Thyroid gland (tissue), 4 donors: ENCODE data around the gene SLC19A1. TPM values are rescaled to one million over a fixed set of nuclear protein-coding genes. Genes with fewer than 3 reads are reported as not detected.

Experiments used
- DNase-seq, 2 donors: peaks; one replicate each; pipeline ENCODE4 v3.0.0-alpha.2; 2019
- H3K27ac ChIP-seq, 3 donors: fragments of 200-600 bp; sonication (generic); 1 replicate in 2 of 3; 2 replicates in 1 of 3; pipeline ENCODE4 v1.5.1; 2016 to 2019; ENCODE audit warnings: mild to moderate bottlenecking in 1 of 3, moderate library complexity in 1 of 3
- H3K27me3 ChIP-seq: fragments of 200-600 bp; sonication (generic); one replicate; pipeline ENCODE4 v1.5.1; 2019
- H3K36me3 ChIP-seq, 2 donors: fragments of 200-600 bp; sonication (generic); one replicate each; pipeline ENCODE4 v1.5.1; 2016 to 2019
- H3K4me1 ChIP-seq, 2 donors: fragments of 200-600 bp; sonication (generic); one replicate each; pipeline ENCODE4 v1.5.1; 2017 to 2019
- H3K4me3 ChIP-seq, 3 donors: fragments of 200-600 bp; sonication (generic); replicated peaks in 1 of 3; 1 replicate in 2 of 3; 2 replicates in 1 of 3; pipeline ENCODE4 v1.5.1; 2016; ENCODE audit warnings: mild to moderate bottlenecking in 1 of 3
- H3K9me3 ChIP-seq: fragments of 200-600 bp; sonication (generic); one replicate; pipeline ENCODE4 v1.5.1; 2017
- POLR2A ChIP-seq, 2 donors: fragments of 450-650 bp; IDR thresholded peaks; one replicate each; pipeline ENCODE4 v1.6.1; 2017; ENCODE audit warnings: antibody characterized with exemption in 2 of 2, mild to moderate bottlenecking in 2 of 2, moderate library complexity in 1 of 2
- WGBS, 2 donors: methylation state at CpG; one replicate each; pipeline ENCODE4 v1.1.5; 2017; 5-methylcytosine and 5-hydroxymethylcytosine counted together
- intact Hi-C: fragments of 100-400 bp; cut with DNase I; formaldehyde crosslinking; loops from one replicate; pipeline ENCODE4 v1.15.1; 2023
- total RNA-seq, 4 donors: library from RNA; depleted of rRNA; stranded (reverse); fragments of >200 nt; gene quantifications; one replicate each; pipeline ENCODE4 v1.2.3, GENCODE V29; 2016
- TF ChIP-seq, protein P1 (sequence below), 6 experiments: fragments of 200-600 bp in 3 of 6; fragments of 450-650 bp in 3 of 6; sonication (generic) in 3 of 6; IDR thresholded peaks; one replicate each; pipeline ENCODE4 v1.5.1; 2016 to 2019; ENCODE audit warnings: antibody characterized with exemption in 6 of 6, mild to moderate bottlenecking in 2 of 6, inconsistent platforms in 1 of 6, moderate library complexity in 1 of 6

The SLC19A1 gene
- total RNA-seq, 4 donors from 2014 or later, result 7.6 to 15.5 (median 12.2) TPM

DNA sequence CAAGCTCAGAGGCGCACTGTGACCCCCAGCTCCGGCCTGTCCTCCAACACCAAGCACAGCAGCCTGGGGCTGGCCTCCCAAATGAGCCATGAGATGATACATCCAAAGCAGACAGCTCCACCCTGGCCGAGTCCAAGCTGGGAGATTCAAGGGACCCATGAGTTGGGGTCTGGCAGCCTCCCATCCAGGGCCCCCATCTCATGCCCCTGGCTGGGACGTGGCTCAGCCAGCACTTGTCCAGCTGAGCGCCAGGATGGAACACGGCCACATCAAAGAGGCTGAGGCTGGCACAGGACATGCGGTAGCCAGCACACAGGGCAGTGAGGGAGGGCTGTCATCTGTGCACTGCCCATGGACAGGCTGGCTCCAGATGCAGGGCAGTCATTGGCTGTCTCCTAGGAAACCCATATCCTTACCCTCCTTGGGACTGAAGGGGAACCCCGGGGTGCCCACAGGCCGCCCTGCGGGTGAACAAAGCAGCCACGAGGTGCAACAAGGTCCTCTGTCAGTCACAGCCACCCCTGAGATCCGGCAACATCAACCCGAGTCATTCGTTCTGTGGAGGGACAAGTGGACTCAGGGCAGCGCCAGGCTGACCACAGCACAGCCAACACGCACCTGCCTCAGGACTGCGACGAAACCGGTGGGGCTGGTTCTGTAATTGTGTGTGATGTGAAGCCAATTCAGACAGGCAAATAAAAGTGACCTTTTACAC lies 29.1 kb downstream of the SLC19A1 start:
- Histone ChIP-seq H3K27me3 (no peaks in the 10 kb centered on the region), H3K4me1 (no peaks in the 10 kb centered on the region), H3K4me3 (no peak overlapping the region), H3K36me3 (peaks cover 8 to 12% of the 10 kb centered on the region in 2 donors), H3K9me3 (no peaks in the 10 kb centered on the region), H3K27ac (no peak overlapping the region)
- intact Hi-C loops, result no loop called here
- 33 to 61% methylated on average over 9 to 12 of the region's 19 CpGs for WGBS, 2 donors
- no peak for TF ChIP-seq POLR2A (IDR thresholded peaks at IDR 0.05)
- TF ChIP-seq, protein P1, sequence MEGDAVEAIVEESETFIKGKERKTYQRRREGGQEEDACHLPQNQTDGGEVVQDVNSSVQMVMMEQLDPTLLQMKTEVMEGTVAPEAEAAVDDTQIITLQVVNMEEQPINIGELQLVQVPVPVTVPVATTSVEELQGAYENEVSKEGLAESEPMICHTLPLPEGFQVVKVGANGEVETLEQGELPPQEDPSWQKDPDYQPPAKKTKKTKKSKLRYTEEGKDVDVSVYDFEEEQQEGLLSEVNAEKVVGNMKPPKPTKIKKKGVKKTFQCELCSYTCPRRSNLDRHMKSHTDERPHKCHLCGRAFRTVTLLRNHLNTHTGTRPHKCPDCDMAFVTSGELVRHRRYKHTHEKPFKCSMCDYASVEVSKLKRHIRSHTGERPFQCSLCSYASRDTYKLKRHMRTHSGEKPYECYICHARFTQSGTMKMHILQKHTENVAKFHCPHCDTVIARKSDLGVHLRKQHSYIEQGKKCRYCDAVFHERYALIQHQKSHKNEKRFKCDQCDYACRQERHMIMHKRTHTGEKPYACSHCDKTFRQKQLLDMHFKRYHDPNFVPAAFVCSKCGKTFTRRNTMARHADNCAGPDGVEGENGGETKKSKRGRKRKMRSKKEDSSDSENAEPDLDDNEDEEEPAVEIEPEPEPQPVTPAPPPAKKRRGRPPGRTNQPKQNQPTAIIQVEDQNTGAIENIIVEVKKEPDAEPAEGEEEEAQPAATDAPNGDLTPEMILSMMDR (IDR thresholded peaks at IDR 0.05), result no peak
- DNase-seq, result peak; percentile 34 to 63

DNA sequence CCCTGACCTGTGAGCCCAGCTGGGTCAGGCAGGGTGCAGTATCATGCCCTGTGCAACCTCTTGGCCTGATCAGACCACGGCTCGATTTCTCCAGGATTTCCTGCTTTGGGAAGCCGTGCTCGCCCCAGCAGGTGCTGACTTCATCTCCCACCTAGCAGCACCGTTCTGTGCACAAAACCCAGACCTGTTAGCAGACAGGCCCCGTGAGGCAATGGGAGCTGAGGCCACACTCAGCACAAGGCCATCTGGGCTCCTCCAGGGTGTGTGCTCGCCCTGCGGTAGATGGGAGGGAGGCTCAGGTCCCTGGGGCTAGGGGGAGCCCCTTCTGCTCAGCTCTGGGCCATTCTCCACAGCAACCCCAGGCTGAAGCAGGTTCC lies 29.6 kb downstream of the SLC19A1 start:
- no peaks in the 10 kb centered on the region for H3K9me3 ChIP-seq
- WGBS, 2 donors, result 88 to 93% methylated on average over 5 to 6 of the region's 8 CpGs
- H3K27me3 ChIP-seq, result no peaks in the 10 kb centered on the region
- intact Hi-C loops, result no loop called here
- no peak overlapping the region for H3K27ac ChIP-seq
- H3K4me3 ChIP-seq, result no peak overlapping the region
- DNase-seq, result no peak
- no peaks in the 10 kb centered on the region for H3K4me1 ChIP-seq
- peaks cover 8 to 12% of the 10 kb centered on the region in 2 donors for H3K36me3 ChIP-seq
- TF ChIP-seq, protein P1 (IDR thresholded peaks at IDR 0.05), result no peak
- TF ChIP-seq POLR2A (IDR thresholded peaks at IDR 0.05), result no peak

DNA sequence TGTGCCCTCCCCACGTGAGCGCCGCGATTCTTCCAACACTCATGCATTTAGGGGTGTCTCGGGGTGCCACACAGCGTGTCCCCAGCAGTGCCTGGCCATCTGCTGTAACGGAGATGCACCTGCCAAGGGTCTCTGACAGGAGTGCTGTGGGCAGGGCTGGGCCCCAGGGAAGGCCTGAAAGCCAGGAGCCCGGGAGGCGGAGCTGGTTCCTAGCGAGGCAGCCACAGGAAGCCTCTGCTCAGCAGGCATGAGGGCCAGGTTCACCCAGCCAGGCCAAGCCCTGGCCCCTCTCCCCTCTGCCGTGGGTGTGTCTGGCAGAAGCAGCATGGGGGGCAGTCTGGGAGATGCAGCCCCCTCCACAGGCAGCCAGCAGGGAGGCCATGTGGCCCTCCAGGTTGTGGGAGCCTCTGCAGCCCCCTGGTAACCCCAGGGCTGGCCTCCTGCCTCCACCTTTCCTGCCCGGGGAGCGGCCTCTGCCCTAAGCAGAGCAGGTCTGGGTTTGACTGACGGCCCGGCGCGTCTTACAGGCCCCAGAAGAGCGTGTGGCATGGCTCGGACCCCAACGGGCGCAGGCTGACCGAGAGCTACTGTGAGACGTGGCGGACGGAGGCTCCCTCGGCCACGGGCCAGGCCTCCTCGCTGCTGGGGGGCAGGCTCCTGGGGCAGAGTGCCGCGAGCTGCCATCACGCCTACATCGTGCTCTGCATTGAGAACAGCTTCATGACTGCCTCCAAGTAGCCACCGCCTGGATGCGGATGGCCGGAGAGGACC lies 30.4 kb downstream of the SLC19A1 start:
- 58 to 89% methylated on average over 9 to 21 of the region's 35 CpGs for WGBS, 2 donors
- intact Hi-C loops, result no loop called here
- TF ChIP-seq, protein P1 (IDR thresholded peaks at IDR 0.05), result no peak
- no peak for TF ChIP-seq POLR2A (IDR thresholded peaks at IDR 0.05)
- H3K9me3 ChIP-seq, result no peaks in the 10 kb centered on the region
- no peak overlapping the region for H3K27ac ChIP-seq
- H3K27me3 ChIP-seq, result no peaks in the 10 kb centered on the region
- no peak overlapping the region for H3K4me3 ChIP-seq
- no peaks in the 10 kb centered on the region for H3K4me1 ChIP-seq
- DNase-seq, result no peak
- peaks cover 8 to 12% of the 10 kb centered on the region in 2 donors for H3K36me3 ChIP-seq

DNA sequence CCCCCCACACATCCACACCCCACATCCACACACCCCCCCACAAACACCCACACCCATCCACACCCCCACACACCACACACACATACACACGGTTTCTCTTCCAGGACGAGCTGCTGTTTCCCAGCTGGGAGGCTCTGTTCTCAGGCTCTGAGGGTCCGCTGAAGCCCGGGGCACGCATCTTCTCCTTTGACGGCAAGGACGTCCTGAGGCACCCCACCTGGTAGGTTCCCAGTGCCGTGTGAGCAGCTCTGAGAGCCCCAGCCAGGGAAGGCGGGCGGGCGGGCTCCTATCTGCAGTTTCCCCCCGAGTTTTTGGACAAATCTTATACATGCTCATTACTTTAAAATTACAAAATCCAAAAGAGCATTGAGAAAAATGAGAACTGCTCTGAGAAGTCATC lies 31.2 kb downstream of the SLC19A1 start:
- TF ChIP-seq, protein P1 (IDR thresholded peaks at IDR 0.05), result no peak
- no peak for TF ChIP-seq POLR2A (IDR thresholded peaks at IDR 0.05)
- Histone ChIP-seq H3K36me3 (peaks cover 8 to 12% of the 10 kb centered on the region in 2 donors), H3K4me1 (no peaks in the 10 kb centered on the region), H3K4me3 (no peak overlapping the region), H3K27ac (no peak overlapping the region), H3K9me3 (no peaks in the 10 kb centered on the region), H3K27me3 (no peaks in the 10 kb centered on the region)
- intact Hi-C loops, result no loop called here
- no peak for DNase-seq
- 93 to 96% methylated on average over 6 to 8 of the region's 12 CpGs for WGBS, 2 donors

DNA sequence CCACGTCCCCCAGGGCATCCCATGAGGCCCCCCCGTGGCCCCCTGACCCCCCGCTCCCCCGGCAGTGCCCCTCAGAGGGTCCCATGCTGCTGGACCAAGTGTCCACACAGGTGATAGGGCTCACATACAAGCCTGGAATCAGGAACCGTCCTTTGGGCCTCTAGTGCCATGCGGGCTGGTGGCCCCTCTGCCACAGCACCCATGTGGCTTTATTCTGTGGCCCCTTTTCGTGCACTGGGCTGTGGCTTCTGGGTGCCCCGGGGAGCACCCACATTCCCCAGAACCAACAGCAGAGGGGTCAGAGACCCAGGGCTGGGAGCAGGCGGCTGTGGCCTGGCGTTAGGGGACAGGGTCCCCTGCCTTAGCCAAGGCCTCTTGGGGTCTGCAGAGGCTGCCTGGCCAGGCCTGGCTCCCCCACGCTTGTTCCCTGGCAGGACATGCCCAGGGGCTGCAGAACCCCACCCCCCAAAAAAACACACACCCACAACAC lies 31.7 kb downstream of the SLC19A1 start:
- H3K36me3 ChIP-seq, result peaks cover 9 to 12% of the 10 kb centered on the region in 2 donors
- H3K9me3 ChIP-seq, result no peaks in the 10 kb centered on the region
- H3K4me3 ChIP-seq, result no peak overlapping the region
- WGBS, 2 donors, result 100% methylated on average over 4 of the region's 11 CpGs; no CpG with 5 or more reads in 1 of the 2 donors
- H3K4me1 ChIP-seq, result no peaks in the 10 kb centered on the region
- intact Hi-C loops, result no loop called here
- H3K27ac ChIP-seq, result no peak overlapping the region
- H3K27me3 ChIP-seq, result no peaks in the 10 kb centered on the region
- DNase-seq, result no peak
- TF ChIP-seq, protein P1 (IDR thresholded peaks at IDR 0.05), result no peak
- no peak for TF ChIP-seq POLR2A (IDR thresholded peaks at IDR 0.05)
